DMS 273 (cell line): ENCODE results near the gene TRAPPC12.

Source experiments
- DNase-seq: peaks from one replicate; lab custom pipeline; 2025; ENCODE audit not compliant: unreplicated experiment; lab: John Stamatoyannopoulos, UW

Gene TRAPPC12

DNA sequence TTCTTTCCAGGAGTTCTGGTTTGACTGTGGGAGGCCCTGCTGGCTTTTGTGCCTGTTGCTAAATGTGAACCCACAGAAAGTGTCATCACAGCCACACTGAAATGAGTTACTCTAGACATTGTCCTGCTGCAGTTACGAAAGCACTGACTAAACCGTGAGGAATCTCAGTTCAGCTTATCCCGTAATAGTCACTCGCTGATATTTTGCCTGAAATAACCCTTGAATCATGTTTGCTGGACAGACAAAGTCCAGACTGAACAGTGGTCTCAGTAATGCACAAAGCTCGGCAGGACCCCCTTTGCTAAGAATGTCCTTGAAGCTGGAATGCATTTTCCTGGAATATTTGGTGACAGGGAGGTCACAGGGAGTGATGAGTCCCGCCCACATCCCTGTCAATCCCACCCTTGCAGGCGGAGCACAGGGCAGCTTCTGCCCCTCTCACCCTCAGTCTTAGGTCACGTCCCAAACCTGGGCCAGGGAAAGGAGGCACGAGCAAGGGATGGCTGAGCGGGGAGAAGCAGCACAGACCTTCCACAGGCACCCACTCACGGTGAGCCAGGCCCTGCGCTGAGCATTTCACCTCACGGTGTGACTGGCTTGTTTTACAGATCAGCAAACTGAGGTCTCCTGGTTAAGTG lies 86.5 kb downstream of the TRAPPC12 start:
- DNase-seq: no peak

DNA sequence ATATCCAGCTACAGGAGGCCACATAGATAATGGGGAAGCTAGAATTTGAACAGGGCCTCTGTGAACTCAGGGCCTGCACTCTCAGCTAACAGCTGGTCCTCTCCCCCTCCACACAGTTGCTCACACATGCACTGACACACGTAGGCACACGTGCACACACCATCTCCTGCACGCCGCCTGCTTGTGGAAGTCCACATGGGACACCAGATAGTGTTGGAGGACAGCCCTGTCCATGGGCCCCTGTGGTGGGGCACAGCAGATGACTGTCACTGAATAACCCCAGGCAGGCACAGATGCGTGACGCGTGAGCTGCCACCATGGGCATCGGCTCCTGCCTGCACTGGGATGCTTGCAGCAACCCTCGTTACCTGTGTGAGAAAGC lies 87.0 kb downstream of the TRAPPC12 start:
- DNase-seq: no peak

DNA sequence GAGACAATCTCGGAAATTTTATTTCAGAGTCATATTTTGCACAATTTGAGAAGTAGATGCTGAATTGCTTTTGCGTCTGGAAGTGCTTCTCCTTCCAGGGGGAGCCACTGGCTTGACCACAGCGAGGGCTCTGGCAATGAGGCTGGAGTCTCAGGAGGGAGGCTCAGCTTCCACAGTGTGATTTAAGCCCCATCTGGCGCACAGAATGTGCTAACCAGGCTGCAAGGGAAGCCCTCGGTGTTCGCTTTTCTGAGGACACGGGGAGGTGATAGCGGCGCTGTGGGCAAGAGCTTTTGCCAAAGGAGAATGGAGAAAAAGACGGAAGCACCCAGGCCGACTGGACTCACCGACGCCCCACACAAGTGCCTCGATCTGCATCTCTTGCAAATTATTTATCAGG lies 87.5 kb downstream of the TRAPPC12 start:
- no peak for DNase-seq

DNA sequence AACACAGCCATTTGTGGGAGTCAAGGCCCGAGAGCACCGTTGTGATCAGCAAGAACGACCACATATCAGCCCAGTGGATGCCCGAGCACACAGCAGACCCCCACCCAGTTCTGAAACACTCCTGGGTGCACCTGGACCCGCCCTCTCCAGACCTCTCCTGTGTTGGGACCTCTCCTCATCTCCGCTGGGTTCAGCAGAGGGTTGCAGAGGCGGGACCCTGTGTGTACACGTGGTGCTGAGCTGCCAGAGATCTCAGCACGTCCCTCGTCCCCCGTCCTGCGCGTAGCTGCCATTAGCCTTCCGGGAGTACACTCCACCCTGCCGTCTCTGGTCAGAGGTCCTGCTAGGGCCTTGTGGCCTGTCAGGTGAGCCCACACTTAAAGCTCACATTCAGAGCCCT lies 88.2 kb downstream of the TRAPPC12 start:
- no peak for DNase-seq

DNA sequence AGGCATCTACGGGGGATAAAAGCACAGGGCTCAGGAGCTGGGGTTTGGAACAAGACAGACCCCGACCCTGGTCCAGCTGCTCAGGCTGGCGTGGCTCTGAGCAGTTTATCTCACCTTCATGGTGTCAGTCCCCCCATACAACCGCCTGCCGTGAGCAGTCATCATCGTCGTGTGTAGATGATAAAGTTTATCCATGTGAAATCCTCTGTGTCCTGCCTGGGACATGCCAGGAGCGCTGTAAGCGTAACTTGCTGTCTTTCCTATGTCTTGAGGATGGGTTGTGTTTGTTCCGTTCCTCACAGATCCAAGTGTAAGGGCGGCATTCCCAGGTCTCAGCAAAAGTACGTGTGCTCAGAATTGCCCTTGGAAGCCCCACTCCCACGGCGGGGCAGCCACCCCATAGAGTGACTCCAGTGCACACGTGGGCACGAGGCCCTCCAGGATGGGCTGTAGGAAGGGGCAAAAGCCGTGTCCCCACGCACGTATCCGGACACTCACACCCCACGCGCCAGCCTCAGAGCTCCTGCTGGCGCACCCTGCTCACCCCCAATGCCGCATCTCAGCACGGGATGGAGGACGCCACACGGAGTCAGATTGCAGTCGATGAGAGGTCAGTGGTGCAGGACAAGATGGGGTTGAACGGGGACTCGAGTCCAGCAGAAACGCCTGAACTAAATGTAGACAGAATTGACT lies 88.9 kb downstream of the TRAPPC12 start:
- DNase-seq: no peak

DNA sequence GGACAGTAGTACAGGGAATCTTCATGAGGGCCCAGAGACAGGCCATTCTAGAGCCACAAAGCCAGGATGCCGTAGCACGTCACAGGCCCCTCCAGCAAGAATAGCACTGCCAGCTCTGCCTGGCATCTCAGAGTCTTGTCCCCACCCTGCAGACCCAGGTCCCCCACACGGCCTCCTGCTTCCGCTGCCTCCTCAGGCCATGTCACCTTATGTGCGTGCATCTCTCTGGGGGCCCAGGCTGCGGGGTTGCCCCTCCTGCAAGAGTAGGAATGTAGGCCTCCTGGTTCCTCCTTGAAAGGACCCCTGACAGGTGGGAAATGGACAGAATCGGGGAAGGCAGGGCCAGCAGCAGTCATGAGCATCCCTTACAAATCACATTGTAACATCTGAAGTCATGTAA lies 90.0 kb downstream of the TRAPPC12 start:
- no peak for DNase-seq

DNA sequence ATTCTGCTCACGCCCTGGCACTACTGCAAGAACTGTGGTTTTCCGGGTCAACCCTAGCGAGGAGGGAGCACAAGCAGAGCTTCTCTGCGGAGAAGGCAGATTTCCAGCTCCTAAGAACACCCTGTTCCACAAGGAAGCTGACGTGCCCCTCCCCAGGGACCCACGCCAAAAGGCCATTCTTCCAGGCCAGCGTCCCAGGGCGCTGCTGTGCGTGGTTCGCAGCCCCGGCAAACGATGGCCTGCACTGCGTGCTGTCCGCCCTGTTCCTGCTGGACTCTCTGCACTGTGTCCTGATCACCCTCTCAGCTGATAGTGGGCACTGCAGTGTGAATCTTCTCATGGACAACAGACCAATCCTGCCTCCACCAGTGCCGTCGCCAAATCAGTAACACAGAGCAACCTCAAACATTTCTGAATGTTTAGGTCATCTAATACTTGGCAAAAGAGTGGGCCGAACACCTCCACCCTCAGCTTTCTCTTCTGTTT lies 90.7 kb downstream of the TRAPPC12 start:
- no peak for DNase-seq

DNA sequence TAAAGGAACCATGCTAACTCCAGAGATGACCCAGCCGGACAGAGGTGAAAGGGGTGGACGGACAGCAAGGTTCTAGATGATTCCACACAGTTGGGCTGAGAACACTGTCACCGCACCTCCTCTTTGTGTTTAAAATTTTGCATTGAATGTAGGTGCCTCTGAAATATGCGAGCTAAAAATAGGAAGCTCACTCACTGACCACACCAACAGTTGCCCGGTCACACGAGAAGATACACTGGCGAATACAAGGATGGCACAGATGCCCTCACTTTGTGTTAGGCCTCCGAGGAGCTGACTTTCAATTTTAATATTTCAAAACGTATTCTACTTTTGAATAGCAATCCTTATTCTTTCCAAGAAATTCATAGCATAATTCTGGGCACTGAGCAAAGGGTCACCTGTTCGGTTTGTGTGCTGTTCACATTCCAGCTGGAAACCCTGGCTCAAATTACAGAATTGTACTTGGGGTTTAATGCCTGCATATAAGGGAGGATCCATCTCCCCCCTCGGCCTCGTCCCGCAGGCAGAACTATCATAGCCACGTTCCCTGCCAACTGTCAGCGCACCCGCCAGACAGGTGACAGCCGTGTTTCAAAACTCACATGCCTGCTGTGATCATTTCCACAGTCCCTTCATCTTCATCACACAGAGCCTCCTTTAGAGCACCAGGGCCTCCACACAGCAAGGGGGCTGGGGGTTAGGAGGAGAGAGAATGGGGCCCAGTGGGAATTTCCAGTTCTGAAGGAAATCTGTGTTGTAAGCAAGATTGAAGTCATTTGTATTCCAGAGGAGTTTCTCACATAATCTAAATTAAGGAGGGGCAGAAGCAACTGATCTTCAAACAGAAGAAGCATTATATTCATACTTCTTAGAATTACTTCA lies 91.6 kb downstream of the TRAPPC12 start:
- no peak for DNase-seq

DNA sequence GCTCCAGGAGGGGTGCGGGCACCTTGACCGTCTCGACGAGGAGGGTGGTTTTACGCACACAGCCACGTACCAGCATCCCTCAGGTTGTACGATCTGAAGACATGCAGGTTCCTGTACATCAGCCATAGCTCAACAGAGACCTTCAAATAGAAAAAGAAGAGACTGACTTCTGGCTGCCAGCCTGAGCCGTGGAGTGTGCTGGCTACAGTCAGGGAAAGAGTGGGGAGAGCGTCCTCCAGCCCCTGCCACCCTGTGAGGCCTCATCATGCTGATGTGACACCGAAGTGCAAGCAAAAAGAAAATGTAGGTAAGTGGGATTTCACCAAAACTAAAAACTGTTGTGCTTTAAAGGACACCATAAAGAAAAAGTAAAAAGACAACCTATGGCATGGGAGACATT lies 92.8 kb downstream of the TRAPPC12 start:
- DNase-seq: no peak

DNA sequence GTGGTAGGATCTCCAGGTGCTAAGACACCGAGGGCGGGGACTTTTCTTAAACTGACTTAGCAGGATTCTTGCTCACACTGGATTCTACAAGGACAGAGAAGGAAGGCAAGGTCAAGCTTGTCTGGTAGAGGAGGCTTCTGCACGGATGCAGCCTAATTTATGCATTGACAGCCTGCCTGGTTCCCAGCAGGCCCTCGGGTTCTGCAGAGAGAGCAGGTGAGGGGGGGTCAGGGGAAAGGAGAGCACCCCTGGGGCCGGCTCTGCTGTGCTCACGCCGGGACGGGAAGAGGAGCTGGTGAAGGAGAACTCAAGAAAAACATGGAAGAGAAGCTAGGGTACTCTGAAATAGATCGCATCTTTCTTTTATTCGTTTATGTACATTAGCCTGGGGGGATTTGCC lies 93.5 kb downstream of the TRAPPC12 start:
- no peak for DNase-seq

DNA sequence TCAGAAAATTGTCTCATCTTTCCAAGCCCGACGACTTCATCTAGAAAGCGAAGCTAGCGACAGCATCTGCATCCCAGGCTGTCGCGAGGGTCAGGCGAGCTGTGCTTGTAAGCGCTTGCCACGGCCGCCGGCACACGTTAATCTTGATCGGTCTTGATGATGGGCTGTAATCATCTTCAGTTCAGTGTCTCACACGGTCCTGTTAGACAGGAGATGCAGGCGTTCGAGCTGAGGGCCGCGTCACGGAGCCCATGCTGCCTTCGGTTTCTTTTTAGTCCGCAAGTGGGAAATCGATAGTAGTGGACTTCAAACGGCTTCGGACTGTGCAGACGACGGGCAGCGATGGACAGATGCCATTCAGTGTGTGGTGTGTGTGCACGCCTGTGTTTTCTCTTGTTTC lies 96.3 kb downstream of the TRAPPC12 start:
- no peak for DNase-seq

DNA sequence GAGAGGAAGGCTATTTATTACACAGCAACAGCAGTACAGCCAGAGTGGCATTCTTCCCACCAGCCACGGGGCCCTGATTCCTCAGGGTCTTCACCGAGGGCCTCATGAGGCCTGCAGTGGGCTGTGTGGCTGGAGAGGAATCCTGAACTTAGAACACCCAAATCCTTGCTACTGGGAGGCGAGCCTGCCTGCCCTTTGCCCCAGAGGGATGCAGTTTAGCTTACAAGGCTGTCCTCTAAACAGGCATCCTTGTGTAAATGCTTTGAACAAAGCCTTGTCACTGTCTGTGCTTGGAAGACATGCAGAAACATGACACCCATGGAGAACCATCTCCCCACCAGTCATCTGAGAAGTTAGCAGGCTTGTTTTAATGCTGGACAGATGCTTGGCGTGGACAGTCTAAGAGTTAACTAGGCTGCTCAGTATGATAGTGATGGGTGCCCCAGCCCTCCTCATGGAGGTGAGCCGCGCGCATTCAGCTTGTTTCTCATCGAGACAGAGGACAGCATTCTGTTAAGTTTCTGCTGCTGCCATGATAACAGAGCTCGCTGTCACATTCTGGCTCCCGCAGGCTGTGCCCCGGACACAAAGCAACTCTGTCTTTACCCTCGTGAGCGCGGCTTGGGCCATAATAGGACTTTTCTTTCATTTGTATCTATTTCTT lies 97.0 kb downstream of the TRAPPC12 start:
- DNase-seq: no peak

DNA sequence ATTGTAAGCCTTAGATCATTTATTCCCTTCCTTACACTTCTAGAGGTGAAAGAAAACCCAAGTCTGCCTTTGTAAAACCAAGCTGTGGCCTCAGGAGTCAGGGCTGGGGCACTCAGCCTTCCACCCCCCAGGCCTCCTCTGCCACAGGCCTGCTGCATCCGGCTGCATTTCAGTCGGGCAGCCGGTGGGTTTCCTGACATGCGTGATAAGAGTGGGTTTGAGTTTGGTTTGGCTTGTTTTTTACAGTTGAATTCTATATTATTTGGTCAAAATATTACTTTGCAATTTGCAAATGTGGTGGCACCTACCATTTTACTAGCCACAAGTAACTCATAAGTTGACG lies 97.5 kb downstream of the TRAPPC12 start:
- DNase-seq: no peak

DNA sequence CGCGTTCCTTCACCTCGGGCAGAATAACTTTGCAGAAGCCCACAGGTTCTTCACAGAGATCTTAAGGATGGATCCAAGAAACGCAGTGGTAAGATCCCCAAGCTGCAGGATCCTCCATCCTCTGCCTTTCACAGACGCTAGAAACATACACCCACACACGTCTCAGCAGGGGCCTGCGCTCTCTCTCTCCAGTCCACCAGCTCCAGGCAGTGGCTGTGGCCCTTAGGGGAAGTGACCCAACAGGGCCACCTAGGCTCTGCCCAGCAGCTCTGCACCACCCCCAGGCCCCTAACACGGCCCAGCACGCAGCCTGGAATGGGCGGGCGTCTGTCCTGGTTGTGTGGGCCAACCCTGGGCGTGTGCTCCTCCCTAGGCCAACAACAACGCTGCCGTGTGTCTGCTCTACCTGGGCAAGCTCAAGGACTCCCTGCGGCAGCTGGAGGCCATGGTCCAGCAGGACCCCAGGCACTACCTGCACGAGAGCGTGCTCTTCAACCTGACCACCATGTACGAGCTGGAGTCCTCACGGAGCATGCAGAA lies 99.4 kb downstream of the TRAPPC12 start:
- DNase-seq: no peak

DNA sequence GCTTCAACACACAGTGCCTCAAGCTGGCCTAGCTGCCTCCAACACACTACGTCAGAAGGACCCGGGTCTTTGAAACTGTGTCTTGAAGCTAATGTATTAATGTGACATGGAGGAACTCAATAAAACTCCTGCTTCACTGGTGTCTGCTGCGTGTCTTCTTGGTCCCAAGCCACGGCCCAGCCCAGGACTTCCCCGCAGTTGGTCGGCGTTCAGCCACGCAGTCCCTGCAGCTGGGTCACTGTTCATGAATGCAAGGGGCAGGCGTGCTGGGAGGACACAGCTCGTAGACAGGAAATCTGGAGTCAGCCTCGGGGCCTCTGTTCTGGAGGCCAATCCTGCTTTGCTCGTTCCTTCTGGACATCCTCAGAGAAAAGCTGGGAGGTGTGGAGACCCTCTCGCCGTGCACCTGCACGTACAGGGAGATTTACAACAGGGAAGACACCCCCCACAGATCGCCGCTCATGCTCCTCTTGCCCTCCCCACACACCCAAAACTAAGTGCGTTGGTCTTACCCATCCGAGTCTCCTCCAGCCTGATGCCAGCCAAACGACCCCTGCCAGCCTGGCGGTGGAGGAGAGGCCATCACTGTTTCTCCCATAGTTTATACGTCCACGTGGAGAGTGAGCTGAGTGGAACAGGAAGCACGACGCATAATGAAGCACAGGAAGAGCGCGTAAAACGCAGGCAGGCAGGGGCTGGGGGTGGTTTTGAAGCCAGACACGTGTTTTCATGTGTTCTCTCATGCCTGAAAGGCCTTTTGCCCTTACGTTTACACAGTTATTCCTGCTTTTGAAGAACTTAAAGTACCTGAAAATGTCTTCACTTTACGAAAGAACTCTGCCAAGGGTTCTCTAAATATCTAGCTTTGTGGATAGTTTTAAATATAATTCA lies 100.2 kb downstream of the TRAPPC12 start:
- DNase-seq: no peak

DNA sequence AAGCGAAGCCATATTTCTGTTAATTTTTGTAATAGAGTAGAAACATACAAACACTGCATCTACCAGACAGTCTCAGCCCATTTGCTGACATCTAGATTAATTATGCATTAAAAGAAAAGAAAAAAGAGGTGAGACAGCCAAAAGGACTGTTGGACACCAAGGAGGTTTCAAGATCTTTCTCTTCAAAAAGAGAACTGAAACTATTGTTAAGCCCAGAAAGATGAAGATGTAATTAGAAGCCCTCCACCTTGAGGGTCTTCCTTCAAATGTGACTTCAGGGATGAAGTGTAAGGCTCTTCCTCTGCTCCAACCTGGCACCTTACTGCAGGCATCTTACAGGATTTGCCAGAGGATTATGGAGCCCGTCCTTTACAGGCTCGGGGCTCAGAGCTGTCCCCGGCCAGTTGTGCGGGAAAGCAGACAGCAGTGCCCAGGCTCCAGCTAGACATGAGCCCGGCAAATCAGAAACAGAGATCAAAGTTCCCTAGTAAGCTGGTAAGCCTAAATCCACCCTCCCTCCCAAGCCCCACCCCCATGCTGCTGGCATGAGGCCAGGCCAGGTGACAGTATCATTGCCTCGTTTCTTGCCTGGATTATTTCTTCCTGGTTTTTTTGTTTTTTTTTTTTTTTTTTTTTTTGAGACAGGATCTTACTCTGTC lies 101.0 kb downstream of the TRAPPC12 start:
- DNase-seq: no peak

DNA sequence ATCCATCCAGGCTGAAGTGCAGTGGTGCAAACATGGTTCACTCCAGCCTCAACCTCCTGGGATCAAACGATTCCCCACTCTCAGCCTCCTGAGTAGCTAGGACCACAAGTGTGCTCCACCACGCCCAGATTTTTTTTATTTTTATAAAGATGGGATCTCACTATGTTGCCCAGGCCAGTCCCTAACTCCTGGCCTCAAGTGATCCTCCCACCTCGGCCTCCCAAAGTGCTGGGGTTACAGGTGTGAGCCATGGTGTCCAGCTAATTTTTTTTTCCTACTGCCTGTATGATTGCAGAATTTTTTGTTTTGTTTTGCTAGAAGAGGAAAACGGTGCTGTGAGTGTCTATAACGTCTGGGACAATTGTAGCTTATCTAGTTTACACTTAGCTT lies 101.5 kb downstream of the TRAPPC12 start:
- DNase-seq: no peak

DNA sequence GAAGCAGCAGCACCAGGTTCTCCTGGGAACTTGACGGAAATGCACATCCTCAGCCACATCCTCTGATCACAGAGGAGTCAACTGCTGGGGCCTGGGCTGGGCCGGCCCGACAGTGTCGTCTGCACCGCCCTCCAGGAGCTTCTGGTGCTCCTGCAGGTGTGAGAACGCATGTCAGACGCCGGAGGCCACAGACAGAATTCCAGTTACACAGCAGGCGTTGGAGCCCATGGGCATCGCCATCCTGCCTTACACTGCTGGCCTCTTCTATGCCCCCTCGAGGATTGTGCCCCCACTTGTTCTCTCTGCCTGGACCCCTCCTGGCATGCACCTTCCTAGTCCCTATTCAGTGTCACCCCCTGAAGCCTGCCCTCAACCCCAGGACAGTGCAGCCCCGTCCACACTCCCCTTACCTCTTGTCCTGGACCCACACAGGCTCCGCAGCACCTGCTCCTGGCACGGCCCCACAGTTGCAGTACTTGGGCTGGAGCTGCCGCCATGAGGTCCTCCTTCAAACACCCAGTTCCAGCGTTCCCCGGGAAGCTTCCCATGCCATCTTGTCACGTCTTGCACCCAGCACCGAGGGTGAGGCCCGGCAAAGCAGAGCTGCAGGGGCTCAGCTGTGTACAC lies 102.4 kb downstream of the TRAPPC12 start:
- no peak for DNase-seq

DNA sequence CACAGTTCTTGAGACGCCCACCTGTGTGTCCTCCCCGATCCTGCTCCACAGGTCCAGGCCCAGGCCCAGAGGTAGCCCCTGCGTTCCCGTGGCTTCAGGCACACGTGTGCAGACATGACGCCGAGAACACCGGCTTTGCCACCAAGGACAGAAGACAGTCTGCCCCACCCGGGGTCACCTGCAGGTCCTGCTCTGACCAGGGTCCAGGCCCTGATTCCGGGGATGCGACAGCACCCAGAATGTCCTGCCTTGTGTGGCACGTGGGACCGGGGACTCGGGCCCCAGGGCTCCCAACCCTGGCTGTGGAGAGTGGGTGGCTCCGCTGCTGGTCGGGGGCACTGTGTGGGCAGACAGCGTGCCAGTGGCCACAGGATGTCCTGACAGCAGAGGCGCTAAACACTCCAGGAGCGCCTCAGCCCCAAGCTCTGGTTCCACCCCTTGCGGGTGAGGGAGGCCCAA lies 102.9 kb downstream of the TRAPPC12 start:
- no peak for DNase-seq
